K562 (cell line): ENCODE results near the gene ZNF831. TPM values are rescaled to one million over a fixed set of nuclear protein-coding genes. Genes with fewer than 3 reads are reported as not detected.

Source experiments
- ATAC-seq: fragments of 200-7000 bp; cut with Tn5 transposase; 3 replicates; pipeline ENCODE4 v1.9.1; 2020; ENCODE audit warnings: moderate library complexity
- BruUV-seq: library from RNA; stranded (reverse); fragments of 400-500 nt; replicated peaks from 2 replicates; lab custom pipeline; 2021; lab: Mats Ljungman, UMichigan
- CTCF ChIA-PET: fragments of 300-600 bp; formaldehyde crosslinking; extraction: SDS; loops from one replicate; lab custom pipeline; 2021; ENCODE audit warnings: low intra/inter-chr PET ratio; lab: Yijun Ruan, JAX
- POLR2A ChIA-PET: fragments of 300-600, 350-650 bp; sonication (Branson Sonifier 250); formaldehyde crosslinking; extraction: SDS; loops from one replicate; lab custom pipeline; 2021; ENCODE audit warnings: antibody characterized with exemption, inconsistent platforms; lab: Yijun Ruan, JAX
- DNase-seq, 4 experiments: peaks; one replicate each; pipeline versions ENCODE4 v3.0.0 to v3.0.0-alpha.2; 2011 to 2018; ENCODE audit warnings: low spot score in 3 of 4, mixed read lengths in 3 of 4; ENCODE audit errors: extremely low read depth in 1 of 4
- FAIRE-seq: peaks from 2 replicates; lab custom pipeline; 2011; peaks lifted over from hg19 to GRCh38; lab: Jason Lieb, UNC
- H2AFZ ChIP-seq: 2 replicates; pipeline ENCODE4 v1.6.0; 2011; ENCODE audit warnings: low read depth, low read length, control low read depth, inconsistent platforms
- H3K27ac ChIP-seq: fragments of 200-600 bp; 3 replicates; pipeline ENCODE4 v1.8.0; 2011; ENCODE audit warnings: low read depth, mild to moderate bottlenecking, control low read depth, inconsistent platforms, low read length, moderate library complexity, mixed read lengths; ENCODE audit errors: extremely low read depth
- H3K27me3 ChIP-seq, 2 experiments: fragments of 300-600 bp in 1 of 2; 2 replicates in 1 of 2; 3 replicates in 1 of 2; pipeline versions ENCODE4 v1.6.0 to v1.8.0; 2011; ENCODE audit warnings: inconsistent platforms in 2 of 2, low read length in 2 of 2, mild to moderate bottlenecking in 1 of 2, mixed read lengths in 1 of 2, moderate library complexity in 1 of 2; ENCODE audit not compliant: control insufficient read depth in 2 of 2, insufficient read depth in 2 of 2
- H3K36me3 ChIP-seq: fragments of 300-600 bp; 3 replicates; pipeline ENCODE4 v1.8.0; 2011; ENCODE audit warnings: mild to moderate bottlenecking, low read length, inconsistent platforms; ENCODE audit not compliant: control insufficient read depth, insufficient read depth
- H3K4me1 ChIP-seq, 2 experiments: fragments of 200-600 bp in 1 of 2; replicated peaks in 1 of 2; 2 replicates in 1 of 2; 3 replicates in 1 of 2; pipeline versions ENCODE4 v1.5.1 to v1.8.0; 2011; ENCODE audit warnings: inconsistent platforms in 2 of 2, low read length in 2 of 2, mild to moderate bottlenecking in 1 of 2, mixed read lengths in 1 of 2, moderate library complexity in 1 of 2; ENCODE audit not compliant: control insufficient read depth in 2 of 2, insufficient read depth in 2 of 2
- H3K4me2 ChIP-seq: 2 replicates; pipeline ENCODE4 v1.6.1; 2011; ENCODE audit warnings: low read length, control low read depth, inconsistent platforms, mixed read lengths; ENCODE audit not compliant: insufficient read depth
- H3K4me3 ChIP-seq: fragments of 200-600 bp; sonication (generic), shearing (Covaris generic); 2 replicates; pipeline ENCODE4 v1.5.1; 2016; ENCODE audit warnings: control low read depth, inconsistent platforms
- H3K79me2 ChIP-seq: fragments of 200-600 bp; 3 replicates; pipeline ENCODE4 v1.8.0; 2011; ENCODE audit warnings: low read length, inconsistent platforms; ENCODE audit not compliant: control insufficient read depth, insufficient read depth
- H3K9ac ChIP-seq, 2 experiments: 2 replicates each; pipeline versions ENCODE4 v1.6.0 to v1.6.1; 2011; ENCODE audit warnings: low read depth in 2 of 2, low read length in 2 of 2, control low read depth in 1 of 2, inconsistent platforms in 1 of 2, mild to moderate bottlenecking in 1 of 2, mixed read lengths in 1 of 2; ENCODE audit not compliant: insufficient read depth in 1 of 2
- H3K9me1 ChIP-seq: one replicate; pipeline ENCODE4 v1.6.0; 2011; ENCODE audit warnings: inconsistent platforms, mild to moderate bottlenecking, low read length, moderate library complexity; ENCODE audit not compliant: control insufficient read depth, insufficient read depth
- H3K9me3 ChIP-seq: replicated peaks from 2 replicates; pipeline ENCODE4 v1.5.1; 2011; ENCODE audit warnings: low read depth, low read length, inconsistent platforms; ENCODE audit not compliant: control insufficient read depth, insufficient read depth
- H4K20me1 ChIP-seq: replicated peaks from 2 replicates; pipeline ENCODE4 v1.6.1; 2011; ENCODE audit warnings: low read length, inconsistent platforms, mixed read lengths; ENCODE audit not compliant: control insufficient read depth, insufficient read depth
- ARHGAP35 ChIP-seq: fragments of 450-650 bp; IDR thresholded peaks from 2 replicates; pipeline ENCODE4 v1.6.1; 2018; ENCODE audit not compliant: partially characterized antibody
- ATF4 ChIP-seq: fragments of 450-650 bp; formaldehyde crosslinking; IDR thresholded peaks from 2 replicates; pipeline ENCODE4 v1.4.0; 2022; ENCODE audit warnings: mild to moderate bottlenecking, moderate library complexity
- BRD9 ChIP-seq: fragments of 450-650 bp; IDR thresholded peaks from 2 replicates; pipeline ENCODE4 v1.6.1; 2018; ENCODE audit warnings: low read depth; ENCODE audit not compliant: partially characterized antibody
- CBX3 ChIP-seq, 2 experiments: IDR thresholded peaks; 1 replicate in 1 of 2; 2 replicates in 1 of 2; pipeline ENCODE4 v1.6.1; 2012; ENCODE audit warnings: inconsistent platforms in 2 of 2, low read length in 2 of 2, borderline replicate concordance in 1 of 2, control low read depth in 1 of 2
- CBX5 ChIP-seq: IDR thresholded peaks from 2 replicates; pipeline ENCODE4 v1.6.1; 2014; ENCODE audit warnings: low read depth, borderline replicate concordance
- CXXC5 ChIP-seq: fragments of 250-450 bp; sonication (Bioruptor Pico); IDR thresholded peaks from 2 replicates; pipeline ENCODE4 v1.8.0; 2022; ENCODE audit warnings: inconsistent platforms, mild to moderate bottlenecking, moderate library complexity
- FOXP4 ChIP-seq: sonication (generic); formaldehyde crosslinking; IDR thresholded peaks from 2 replicates; pipeline ENCODE4 v1.8.0; 2022; ENCODE audit warnings: mild to moderate bottlenecking, missing genetic modification reagents, borderline replicate concordance
- MYNN ChIP-seq, 2 experiments: sonication (generic); formaldehyde crosslinking in 1 of 2; IDR thresholded peaks; 2 replicates each; pipeline versions ENCODE4 v1.5.0 to v1.6.1; 2016 to 2020; ENCODE audit warnings: antibody characterized with exemption in 1 of 2, missing genetic modification reagents in 1 of 2
- NCOR1 ChIP-seq: fragments of 450-650 bp; IDR thresholded peaks from 2 replicates; pipeline ENCODE4 v1.6.1; 2016; ENCODE audit warnings: mild to moderate bottlenecking, moderate library complexity
- NR2F6 ChIP-seq: fragments of 450-650 bp; formaldehyde crosslinking; IDR thresholded peaks from 2 replicates; pipeline ENCODE4 v1.4.0; 2020; ENCODE audit warnings: mild to moderate bottlenecking
- NRF1 ChIP-seq, 2 experiments: fragments of 450-650 bp; IDR thresholded peaks in 1 of 2; conservative IDR thresholded peaks in 1 of 2; 2 replicates each; pipeline ENCODE4 v1.6.1; 2014; ENCODE audit warnings: mild to moderate bottlenecking in 2 of 2
- SMAD1 ChIP-seq: fragments of 150-350 bp; IDR thresholded peaks from 2 replicates; pipeline ENCODE4 v1.6.1; 2014; ENCODE audit warnings: low read length, low read depth; ENCODE audit not compliant: partially characterized antibody
- SMARCA5 ChIP-seq: fragments of 450-650 bp; IDR thresholded peaks from 2 replicates; pipeline ENCODE4 v1.6.1; 2016
- TFAM ChIP-seq: fragments of 250-450 bp; sonication (Bioruptor Pico); conservative IDR thresholded peaks from 2 replicates; pipeline ENCODE4 v1.5.0; 2021; ENCODE audit warnings: mild to moderate bottlenecking, moderate library complexity
- TFAP4 ChIP-seq: sonication (generic); formaldehyde crosslinking; IDR thresholded peaks from 2 replicates; pipeline ENCODE4 v1.8.0; 2022; ENCODE audit warnings: missing genetic modification reagents, mild to moderate bottlenecking, moderate library complexity, borderline replicate concordance
- ZKSCAN1 ChIP-seq: fragments of 150-350 bp; IDR thresholded peaks from 2 replicates; pipeline ENCODE4 v1.6.1; 2016; ENCODE audit warnings: low read depth, low read length
- ZNF184 ChIP-seq: sonication (generic); formaldehyde crosslinking; IDR thresholded peaks from 2 replicates; pipeline ENCODE4 v1.5.0; 2020; ENCODE audit warnings: missing genetic modification reagents
- ZNF280B ChIP-seq: fragments of 250-450 bp; sonication (Bioruptor Pico); IDR thresholded peaks from 2 replicates; pipeline ENCODE4 v1.5.1; 2021; ENCODE audit warnings: mild to moderate bottlenecking
- ZZZ3 ChIP-seq: fragments of 450-650 bp; IDR thresholded peaks from 2 replicates; pipeline ENCODE4 v1.6.1; 2016; ENCODE audit warnings: antibody characterized with exemption, mild to moderate bottlenecking, moderate library complexity
- WGBS: fragments of 100-300 bp; shearing (Covaris generic); methylation state at CpG from one replicate; pipeline ENCODE4 v1.1.6; 2016; ENCODE audit warnings: low coverage, mixed read lengths; ENCODE audit not compliant: insufficient coverage; ENCODE audit errors: missing lambda C conversion rate; 5-methylcytosine and 5-hydroxymethylcytosine counted together
- in situ Hi-C: fragments of 300-500 bp; cut with MboI; formaldehyde crosslinking; loops from 4 replicates; pipeline ENCODE4 v1.15.0; 2018; ENCODE audit warnings: inconsistent platforms, mixed read lengths
- intact Hi-C: fragments of 100-400 bp; cut with micrococcal nuclease; formaldehyde crosslinking; loops from 2 replicates; pipeline ENCODE4 v1.14.2; 2022
- polyA plus RNA-seq, 8 experiments: library from polyadenylated mRNA; depleted of rRNA in 4 of 8; stranded (reverse) in 5 of 8; unstranded in 3 of 8; fragments of >200 nt; fragmentation: Nextera tagmentation in 2 of 8; fragmentation: Illumina TruSeq in 1 of 8; extraction: Ambion mirVana in 2 of 8; extraction: Trizol in 1 of 8; gene quantifications; 2 replicates each; pipeline versions ENCODE4 v1.2.1 to v1.2.3, GENCODE V29; 2011 to 2014; ENCODE audit warnings: inconsistent platforms in 1 of 8, missing spikeins in 1 of 8
- total RNA-seq, 7 experiments: library from RNA; depleted of rRNA in 6 of 7; stranded (reverse); fragments of >200 nt in 6 of 7; fragmentation: Illumina TruSeq in 2 of 7; extraction: Trizol in 2 of 7; gene quantifications; 2 replicates each; pipeline versions ENCODE4 v1.2.1 to v1.2.3, GENCODE V29; 2011 to 2021; ENCODE audit warnings: low replicate concordance in 1 of 7

ZNF831 gene
- total and polyA plus RNA-seq, 9 of the 15 experiments (the other 6 are each of a cell fraction or from before 2014, with no cell fraction given) = not detected

GRCh38 chr20:59299945-59300332, 136.3 kb downstream of the ZNF831 start:
- H3K9ac ChIP-seq = no peak overlapping the region
- BruUV-seq = no TSS peak
- TF ChIP-seq ZKSCAN1 = no peak
- TF ChIP-seq CBX3 (IDR thresholded peaks at IDR 0.05; ENCODE audit: borderline replicate concordance in 1 of 2, low read length in 2 of 2) = no peak
- no peak for TF ChIP-seq NCOR1
- TF ChIP-seq ATF4 (CRISPR knock-in tag) = no peak
- no peak for TF ChIP-seq NRF1 (conservative IDR thresholded peaks at IDR 0.05 in 1 of 2, IDR thresholded peaks at IDR 0.05 in 1 of 2)
- no peak for TF ChIP-seq NR2F6
- no peak for TF ChIP-seq TFAP4
- no peak for TF ChIP-seq ZNF184 (CRISPR knock-in tag)
- TF ChIP-seq ZZZ3 = no peak
- no peak for TF ChIP-seq CXXC5 (CRISPR knock-in tag)
- TF ChIP-seq SMAD1 = no peak
- no peak for TF ChIP-seq SMARCA5
- TF ChIP-seq TFAM (CRISPR knock-in tag) = no peak
- TF ChIP-seq FOXP4 (CRISPR knock-in tag) = no peak
- TF ChIP-seq ARHGAP35 = no peak
- TF ChIP-seq BRD9 = no peak
- no peak for TF ChIP-seq CBX5
- TF ChIP-seq ZNF280B (CRISPR knock-in tag) = no peak
- no peak for TF ChIP-seq MYNN (IDR thresholded peaks at IDR 0.05)
- no peak for TF ChIP-seq MYNN (CRISPR knock-in tag; IDR thresholded peaks at IDR 0.05)
- TF ChIP-seq, all 486 proteins: peak for 0
- 2% methylated on average over 11 of the region's 19 CpGs for WGBS
- in situ Hi-C loops (no loop called here), intact Hi-C loops (no loop called here)
- FAIRE-seq = no peak
- Histone ChIP-seq H3K79me2 (no peaks in the 10 kb centered on the region), H3K36me3 (no peaks in the 10 kb centered on the region), H3K9me3 (no peaks in the 10 kb centered on the region), H3K4me3 (no peak overlapping the region), H3K4me2 (no peak overlapping the region), H3K27me3 (peaks cover 5 to 18% of the 10 kb centered on the region in 2 experiments; a peak in 3 of 5 replicates), H4K20me1 (no peaks in the 10 kb centered on the region), H3K9me1 (no peaks in the 10 kb centered on the region), H2AFZ (no peak overlapping the region), H3K4me1 (no peaks in the 10 kb centered on the region), H3K27ac (no peak overlapping the region)
- CTCF ChIA-PET = no interaction called here
- POLR2A ChIA-PET = interaction anchor here (0.7 kb wide), 1 partner anchor 447 kb away, joined by 3 read pairs; no protein-coding TSS in a partner anchor
- DNase-seq = no peak
- no peak for ATAC-seq
